H54 (cell line): ENCODE data around the gene SENP5.
"Not testable (repeated sequence)": the region's sequence is repeated elsewhere in the genome, so short reads cannot be mapped to it uniquely, and the experiment has no call there.

Experiments
- DNase-seq: peaks from one replicate; pipeline ENCODE4 v3.0.0; 2011; ENCODE audit warnings: low spot score, mixed read lengths; ENCODE audit not compliant: insufficient read length
- FAIRE-seq: peaks from 3 replicates; lab custom pipeline; 2011; peaks lifted over from hg19 to GRCh38; lab: Jason Lieb, UNC
- POLR2A ChIP-seq: IDR thresholded peaks from 2 replicates; pipeline ENCODE4 v1.6.1; 2011; ENCODE audit warnings: low read depth, mild to moderate bottlenecking, low read length

SENP5 gene

DNA sequence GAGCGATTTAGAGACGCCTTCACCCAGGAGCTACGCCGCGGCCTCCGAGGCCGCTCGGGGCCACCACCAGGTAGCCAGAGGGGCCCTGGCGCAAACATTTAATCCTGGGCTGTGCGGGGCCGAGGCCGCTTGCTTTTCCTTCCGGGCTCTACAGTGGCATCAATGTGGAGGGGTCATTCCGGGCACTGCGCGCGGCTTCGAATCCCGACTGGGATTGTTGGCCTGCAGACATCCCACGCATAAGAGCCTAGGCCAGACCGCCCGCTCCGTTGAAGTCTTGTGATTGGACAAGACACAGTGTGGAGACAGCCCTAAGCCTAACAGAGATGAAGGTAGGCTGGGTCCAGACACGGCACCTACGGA, 75.2 kb downstream of the SENP5 start:
- TF ChIP-seq POLR2A: no peak
- DNase-seq (no peak), FAIRE-seq (no peak)

DNA sequence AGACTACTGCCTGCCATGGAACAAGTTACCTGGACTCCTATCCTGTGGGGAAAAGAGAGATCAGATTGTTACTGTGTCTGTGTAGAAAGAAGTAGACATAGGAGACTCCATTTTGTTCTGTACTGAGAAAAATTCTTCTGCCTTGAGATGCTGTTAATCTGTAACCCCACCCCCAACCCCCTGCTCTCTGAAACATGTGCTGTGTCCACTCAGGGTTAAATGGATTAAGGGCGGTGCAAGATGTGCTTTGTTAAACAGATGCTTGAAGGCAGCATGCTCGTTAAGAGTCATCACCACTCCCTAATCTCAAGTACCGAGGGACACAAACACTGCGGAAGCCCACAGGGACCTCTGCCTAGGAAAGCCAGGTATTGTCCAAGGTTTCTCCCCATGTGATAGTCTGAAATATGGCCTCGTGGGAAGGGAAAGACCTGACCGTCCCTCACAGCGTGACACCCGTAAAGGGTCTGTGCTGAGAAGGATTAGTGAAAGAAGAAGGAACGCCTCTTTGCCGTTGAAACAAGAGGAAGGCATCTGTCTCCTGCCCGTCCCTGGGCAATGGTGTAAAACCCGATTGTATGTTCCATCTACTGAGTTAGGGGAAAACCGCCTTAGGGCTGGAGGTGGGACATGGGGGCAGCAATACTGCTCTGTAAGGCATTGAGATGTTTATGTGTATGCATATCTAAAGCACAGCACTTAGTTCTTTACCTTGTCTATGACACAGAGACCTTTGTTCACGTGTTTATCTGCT, 76.5 kb downstream of the SENP5 start:
- not testable (repeated sequence) for FAIRE-seq, DNase-seq

DNA sequence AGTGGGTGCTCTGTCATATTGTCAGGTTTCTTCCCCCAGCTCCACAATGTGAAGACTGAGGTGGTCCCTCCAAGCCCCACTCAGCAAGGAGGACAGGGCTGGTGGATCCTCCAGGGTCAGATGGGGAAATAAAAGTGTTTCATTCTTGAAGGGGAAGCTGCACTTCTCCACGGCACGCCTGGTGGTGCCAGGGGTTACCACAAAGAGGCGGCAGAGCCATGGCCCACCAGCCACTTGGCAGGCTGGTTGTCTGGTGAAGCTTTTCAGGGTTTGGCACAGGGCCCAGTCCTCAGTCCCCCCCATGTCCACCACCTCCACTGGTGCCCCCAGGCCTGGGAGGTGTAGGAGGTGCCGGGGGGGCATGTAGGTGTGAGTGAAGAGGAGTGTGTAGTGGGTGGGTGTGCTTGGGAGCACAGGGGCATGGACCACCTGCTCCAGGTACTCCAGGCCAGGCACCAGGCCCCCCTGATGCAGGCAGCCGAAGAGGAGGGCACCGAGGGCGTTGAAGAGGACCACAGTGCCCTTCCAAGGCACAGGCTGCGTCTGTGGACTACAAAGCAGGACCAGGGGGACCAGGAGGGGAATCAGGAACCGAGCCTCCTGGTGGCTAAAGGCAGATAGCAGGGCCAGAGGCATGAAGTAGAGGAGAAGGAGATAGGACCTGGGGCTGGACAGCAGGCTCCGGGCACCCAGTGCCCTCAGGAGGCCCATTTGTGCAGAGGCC, 79.6 kb downstream of the SENP5 start:
- DNase-seq: peak; percentile 47
- no peak for FAIRE-seq
- no peak for TF ChIP-seq POLR2A

DNA sequence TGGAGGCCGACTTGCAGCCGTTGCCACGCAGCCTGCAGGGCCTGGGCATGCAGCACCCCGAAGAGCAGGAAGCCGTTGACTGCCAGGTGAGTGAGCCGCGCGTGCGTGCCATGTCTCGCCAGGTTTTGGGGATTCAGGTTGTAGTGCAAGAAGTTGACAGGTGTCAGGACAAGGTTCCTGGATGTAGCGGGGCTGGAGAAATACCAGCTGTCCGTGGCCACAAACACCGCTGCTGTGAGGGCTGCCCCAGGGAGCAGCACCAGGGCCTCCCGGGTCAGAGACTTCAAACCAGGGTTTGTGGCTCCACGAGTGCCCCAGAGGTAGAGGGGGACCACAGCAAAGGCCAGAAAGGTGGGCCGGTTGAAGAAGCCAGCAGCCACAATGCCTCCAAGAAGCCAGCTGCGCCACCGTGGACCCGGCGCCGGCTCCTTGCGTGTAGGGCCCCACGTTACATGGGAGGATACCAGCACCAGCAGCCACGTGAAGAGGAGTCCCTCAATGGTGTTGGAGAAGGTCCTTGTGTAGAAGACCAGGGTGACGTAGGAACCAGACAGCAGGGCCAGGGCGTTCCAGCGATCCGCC, 80.2 kb downstream of the SENP5 start:
- no peak for TF ChIP-seq POLR2A
- FAIRE-seq (no peak), DNase-seq (no peak)

DNA sequence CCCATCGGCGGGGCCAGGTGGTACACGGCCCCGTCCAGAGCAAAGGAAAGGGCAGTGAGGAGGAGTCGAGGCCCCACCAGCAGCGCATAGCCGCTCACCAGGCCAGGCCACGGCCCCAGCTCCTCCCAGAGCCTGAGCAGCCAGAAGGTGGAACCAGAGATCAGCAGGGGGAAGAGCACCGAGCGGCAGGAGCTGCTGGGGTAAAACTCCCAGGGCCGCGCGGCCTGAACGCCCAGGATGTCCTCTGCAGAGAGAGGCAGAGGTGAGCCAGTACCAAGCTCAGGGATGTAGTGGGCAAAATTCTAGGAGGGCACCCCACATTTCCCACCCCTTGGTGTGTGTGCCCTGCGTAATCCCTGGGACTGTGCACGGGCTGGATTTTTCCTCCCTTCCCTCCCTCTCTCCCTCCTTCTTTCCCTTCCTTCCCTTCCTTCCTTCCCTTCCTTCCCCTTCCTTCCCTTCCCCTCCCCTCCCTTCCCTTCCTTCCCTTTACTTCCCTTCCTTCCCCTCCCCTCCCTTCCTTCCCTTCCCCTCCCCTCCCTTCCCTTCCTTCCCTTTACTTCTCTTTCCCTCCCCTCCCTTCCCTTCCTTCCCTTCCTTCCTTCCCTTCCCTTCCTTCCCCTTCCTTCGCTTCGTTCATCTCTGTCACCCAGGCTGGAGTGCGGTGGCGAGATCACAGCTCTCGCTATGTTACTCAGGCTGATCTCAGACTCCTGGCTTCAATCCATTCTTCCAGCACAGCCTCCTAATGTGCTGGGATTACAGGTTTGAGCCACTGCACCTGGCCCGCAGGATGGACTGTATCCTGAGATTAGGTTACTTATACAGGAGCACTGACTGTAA, 80.9 kb downstream of the SENP5 start:
- TF ChIP-seq POLR2A: no peak
- FAIRE-seq (no peak), DNase-seq (no peak)

DNA sequence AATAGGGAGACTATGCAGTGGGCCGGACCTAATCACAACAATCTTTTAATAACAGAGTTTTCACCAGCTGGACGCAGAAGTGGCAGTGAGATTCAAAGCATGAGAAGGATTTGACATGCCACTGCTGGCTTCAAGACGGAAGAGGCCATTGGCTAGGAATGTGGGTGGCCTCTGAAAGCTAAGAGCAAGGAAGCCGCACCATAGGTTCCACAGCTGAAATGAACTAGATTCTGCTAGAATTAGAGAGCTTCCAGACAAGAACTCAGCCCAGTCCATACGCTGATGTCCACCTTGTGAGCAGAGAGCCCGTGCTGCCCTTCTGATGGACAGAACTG, 81.5 kb downstream of the SENP5 start:
- no peak for FAIRE-seq
- DNase-seq: no peak
- no peak for TF ChIP-seq POLR2A

DNA sequence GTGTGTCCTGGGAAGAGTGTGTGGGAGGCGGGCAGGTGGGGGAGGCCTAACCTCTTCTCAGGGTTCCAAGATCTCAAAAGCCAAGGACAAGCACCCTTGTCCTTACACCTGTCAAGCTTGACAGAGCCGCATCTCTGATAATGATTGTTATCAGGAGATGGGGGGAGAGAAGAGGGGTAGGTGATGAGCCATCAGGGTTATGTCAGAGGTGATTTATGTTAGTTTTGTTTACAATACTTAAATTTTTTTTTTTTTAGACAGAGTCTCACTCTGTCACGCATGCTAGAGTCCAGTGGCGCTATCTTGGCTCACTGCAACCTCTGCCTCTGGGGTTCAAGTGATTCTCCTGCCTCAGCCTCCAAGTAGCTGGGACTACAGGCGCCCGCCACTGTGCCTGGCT, 82.0 kb downstream of the SENP5 start:
- no peak for FAIRE-seq
- TF ChIP-seq POLR2A: no peak

DNA sequence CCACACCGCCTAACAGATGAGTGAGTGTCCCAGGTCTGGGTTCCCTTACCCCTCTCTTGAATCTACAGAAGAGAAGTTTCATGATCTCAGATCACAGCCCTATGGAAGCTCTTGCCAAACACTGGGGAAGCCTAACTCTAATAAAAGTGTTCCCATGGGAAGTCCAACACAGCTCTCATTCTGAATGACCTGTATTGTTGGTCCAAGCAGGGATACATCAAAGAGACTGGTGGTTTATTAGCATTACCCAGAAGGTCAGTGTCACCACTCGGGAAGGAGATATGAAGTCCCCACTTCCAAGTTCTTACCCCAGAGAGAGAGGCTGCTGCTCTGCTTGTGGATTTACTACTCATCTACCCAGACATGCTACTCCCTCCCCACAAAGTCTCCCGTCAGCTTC, 83.7 kb downstream of the SENP5 start:
- no peak for DNase-seq
- FAIRE-seq: no peak
- no peak for TF ChIP-seq POLR2A

More for the DNA sequence above, 82.0 kb downstream of the SENP5 start:
- no peak for DNase-seq

DNA sequence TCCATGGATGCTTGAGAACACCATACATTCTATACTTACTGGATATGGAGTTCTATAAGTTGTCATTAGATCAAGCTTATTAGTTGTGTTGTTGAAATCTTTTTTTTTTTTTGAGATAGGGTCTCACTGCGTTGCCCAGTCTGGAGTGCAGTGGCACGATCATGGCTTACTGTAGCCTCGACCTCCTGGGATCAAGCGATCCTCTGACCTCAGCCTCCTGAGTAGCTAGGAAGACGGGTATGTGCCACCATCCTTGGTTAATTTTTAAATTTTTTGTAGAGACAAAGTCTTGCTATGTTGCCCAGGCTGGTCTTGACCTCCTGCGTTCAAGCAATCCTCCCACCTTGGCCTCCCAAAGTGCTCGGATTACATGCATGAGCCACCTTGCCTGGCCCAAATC, 87.1 kb downstream of the SENP5 start:
- TF ChIP-seq POLR2A: no peak
- no peak for FAIRE-seq
- no peak for DNase-seq

DNA sequence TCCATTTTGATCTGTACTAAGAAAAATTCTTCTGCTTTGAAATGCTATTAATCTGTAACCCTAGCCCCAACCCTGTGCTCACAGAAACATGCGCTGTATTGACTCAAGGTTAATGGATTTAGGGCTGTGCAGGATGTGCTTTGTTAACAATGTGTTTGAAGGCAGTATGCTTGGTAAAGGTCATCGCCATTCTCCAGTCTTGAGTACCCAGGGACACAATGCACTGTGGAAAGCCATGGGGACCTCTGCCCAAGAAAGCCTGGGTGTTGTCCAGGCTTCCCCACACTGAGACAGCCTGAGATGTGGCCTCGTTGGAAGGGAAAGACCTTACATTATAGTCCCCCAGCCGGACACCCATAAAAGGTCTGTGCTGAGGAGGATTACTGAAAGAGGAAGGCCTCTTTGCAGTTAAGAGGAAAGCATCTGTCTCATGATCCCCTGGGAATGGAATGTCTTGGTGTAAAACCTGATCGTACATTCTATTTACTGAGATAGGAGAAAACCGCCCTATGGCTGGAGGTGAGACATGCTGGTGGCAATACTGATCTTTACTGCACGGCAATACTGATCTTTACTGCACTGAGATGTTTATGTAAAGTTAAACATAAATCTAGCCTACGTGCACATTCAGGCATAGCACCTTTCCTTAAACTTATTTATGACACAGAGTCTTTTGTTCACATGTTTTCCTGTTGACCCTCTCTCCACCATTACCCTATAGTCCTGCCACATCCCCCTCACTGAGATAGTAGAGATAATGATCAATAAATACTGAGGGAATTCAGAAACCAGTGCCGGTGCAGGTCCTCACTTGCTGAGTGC, 94.6 kb downstream of the SENP5 start:
- DNase-seq (no peak), FAIRE-seq (no peak)
- no peak for TF ChIP-seq POLR2A

DNA sequence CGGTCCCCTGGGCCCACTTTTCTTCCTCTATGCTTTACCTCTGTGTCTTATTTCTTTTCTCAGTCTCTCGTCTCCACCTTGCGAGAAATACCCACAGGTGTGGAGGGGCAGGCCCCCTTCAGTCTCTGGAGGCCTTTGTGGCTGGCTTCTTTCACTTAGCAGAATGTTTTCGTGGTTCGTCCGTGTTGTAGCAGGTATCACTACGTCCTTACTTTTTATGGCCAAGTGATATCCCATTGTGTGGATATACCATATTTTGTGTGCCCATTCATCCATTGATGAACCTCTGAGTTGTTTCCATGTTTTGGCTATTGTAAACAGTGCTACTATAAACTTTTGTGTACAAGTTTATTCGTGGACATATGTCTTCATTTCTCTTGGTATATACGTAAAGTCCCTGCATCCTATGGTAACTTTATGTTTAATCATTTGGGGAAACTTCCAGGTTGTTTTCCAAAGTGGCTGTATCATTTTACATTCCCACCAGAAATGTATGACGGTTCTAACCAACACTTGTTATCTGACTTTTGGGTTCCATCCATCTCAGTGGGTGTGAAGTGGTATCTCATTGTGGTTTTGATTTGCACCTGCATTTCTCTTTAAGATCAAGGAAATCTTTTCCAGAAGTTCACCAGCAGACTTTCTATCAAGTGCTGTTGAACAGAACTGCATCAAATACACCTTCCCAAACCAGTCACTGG, 95.4 kb downstream of the SENP5 start:
- no peak for TF ChIP-seq POLR2A
- DNase-seq (no peak), FAIRE-seq (no peak)

DNA sequence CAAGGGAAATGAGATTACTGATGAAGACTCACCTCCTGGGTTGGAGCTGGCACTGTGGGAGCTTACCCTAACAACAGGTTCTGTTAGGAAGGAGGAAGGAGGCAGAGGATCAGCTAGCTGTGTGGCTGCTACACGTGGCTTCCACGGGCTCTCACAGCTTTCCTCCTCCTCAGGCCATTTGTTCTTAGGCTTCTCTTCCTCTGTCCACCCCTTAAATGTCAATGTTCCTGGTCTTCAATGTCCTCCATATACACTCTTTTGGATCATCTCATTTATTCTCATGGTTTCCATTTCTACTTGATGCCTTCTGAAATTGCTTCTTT, 95.9 kb downstream of the SENP5 start:
- TF ChIP-seq POLR2A: no peak
- DNase-seq (no peak), FAIRE-seq (no peak)
